ENCODE results near the gene IRAK2.

Gene IRAK2

GRCh38 chr3:10286596-10287295 lies 122.0 kb downstream of the IRAK2 start:
- no peak for DNase-seq

GRCh38 chr3:10287936-10288574 lies 123.3 kb downstream of the IRAK2 start:
- no peak for DNase-seq

GRCh38 chr3:10288575-10288960 lies 123.8 kb downstream of the IRAK2 start:
- no peak for DNase-seq

- no peak for DNase-seq
Measured at GRCh38 chr3:10289077-10289476, 124.4 kb downstream of the IRAK2 start.

GRCh38 chr3:10289787-10290355 lies 125.2 kb downstream of the IRAK2 start:
- DNase-seq = no peak

GRCh38 chr3:10290481-10291176 lies 125.9 kb downstream of the IRAK2 start:
- DNase-seq = no peak

- DNase-seq = no peak
Measured at GRCh38 chr3:10291641-10292040, 126.9 kb downstream of the IRAK2 start.

GRCh38 chr3:10292505-10293419 lies 128.0 kb downstream of the IRAK2 start, which contains the start of gene GHRL:
Gene GHRL, minus strand, starts transcription at chr3:10292947. Its CDS starts 2,767 bp downstream, at chr3:10290180.
- peak; percentile 31 to 78 for DNase-seq

Measured in bone marrow (tissue), 2 donors.